GM19099 (cell line): Measurements from ENCODE around the gene RGSL1.

Source experiments
- POLR2A ChIP-seq: IDR thresholded peaks from 3 replicates; pipeline ENCODE4 v1.6.1; 2011; ENCODE audit warnings: low read depth; ENCODE audit not compliant: insufficient read length; ENCODE audit errors: extremely low read depth

Gene RGSL1

GRCh38 chr1:182484067-182484466 is 34.1 kb downstream of the RGSL1 start:
- TF ChIP-seq POLR2A, result no peak

GRCh38 chr1:182484531-182485257 is 34.7 kb downstream of the RGSL1 start:
- no peak for TF ChIP-seq POLR2A

GRCh38 chr1:182485861-182486260 is 35.9 kb downstream of the RGSL1 start:
- no peak for TF ChIP-seq POLR2A

- no peak for TF ChIP-seq POLR2A
These were observed 38.9 kb downstream of the RGSL1 start for GRCh38 chr1:182488803-182489202.

- TF ChIP-seq POLR2A, result no peak
These were observed 43.1 kb downstream of the RGSL1 start for GRCh38 chr1:182493063-182493462.

- no peak for TF ChIP-seq POLR2A
These were observed 45.1 kb downstream of the RGSL1 start for GRCh38 chr1:182495002-182495401.

GRCh38 chr1:182495693-182496092 is 45.7 kb downstream of the RGSL1 start:
- no peak for TF ChIP-seq POLR2A

- TF ChIP-seq POLR2A, result no peak
These were observed 57.7 kb downstream of the RGSL1 start for GRCh38 chr1:182507685-182508084.

GRCh38 chr1:182515556-182515955 is 65.6 kb downstream of the RGSL1 start:
- no peak for TF ChIP-seq POLR2A

- no peak for TF ChIP-seq POLR2A
These were observed 70.8 kb downstream of the RGSL1 start for GRCh38 chr1:182520736-182521135.

- no peak for TF ChIP-seq POLR2A
These were observed 75.4 kb downstream of the RGSL1 start for GRCh38 chr1:182525342-182525741.

GRCh38 chr1:182527680-182528079 is 77.7 kb downstream of the RGSL1 start:
- no peak for TF ChIP-seq POLR2A

- TF ChIP-seq POLR2A, result no peak
These were observed 84.0 kb downstream of the RGSL1 start for GRCh38 chr1:182533896-182534295.

- TF ChIP-seq POLR2A, result no peak
These were observed 99.4 kb downstream of the RGSL1 start for GRCh38 chr1:182549346-182549745.

- TF ChIP-seq POLR2A, result no peak
These were observed 99.9 kb downstream of the RGSL1 start for GRCh38 chr1:182549811-182550210.

- TF ChIP-seq POLR2A, result no peak
These were observed 102.6 kb downstream of the RGSL1 start for GRCh38 chr1:182552527-182552926.

GRCh38 chr1:182555493-182555892 is 105.5 kb downstream of the RGSL1 start:
- no peak for TF ChIP-seq POLR2A
